ENCODE measurements around the gene ALCAM. TPM values are rescaled to one million over a fixed set of nuclear protein-coding genes. Genes with fewer than 3 reads are reported as not detected.

ALCAM gene
- total RNA-seq, 1 donor from 2014 or later: 28.6 TPM

- Mint-ChIP-seq H3K27ac (peak overlapping the region; percentile 97), H3K4me3 (ENCODE audit: low read depth) (peak overlapping the region; percentile 86), H3K36me3 (ENCODE audit: insufficient read depth) (no peaks in the 10 kb centered on the region), H3K27me3 (peaks cover 19% of the 10 kb centered on the region), H3K9me3 (ENCODE audit: low read depth) (no peaks in the 10 kb centered on the region), H3K4me1 (ENCODE audit: low read depth) (peaks cover 34% of the 10 kb centered on the region)
- TF ChIP-seq CTCF (IDR thresholded peaks at IDR 0.05; ENCODE audit: unreplicated experiment): peak; percentile 5
- peak; percentile 13 for DNase-seq (ENCODE audit: low spot score, unreplicated experiment)
These were observed 2.1 kb downstream of the ALCAM start for GRCh38 chr3:105368566-105369499.

- H3K9me3 Mint-ChIP-seq (ENCODE audit: low read depth): no peaks in the 10 kb centered on the region
- peak overlapping the region; percentile 97 for H3K27ac Mint-ChIP-seq
- DNase-seq (ENCODE audit: low spot score, unreplicated experiment): peak; percentile 30
- peak; percentile 62 for TF ChIP-seq CTCF (IDR thresholded peaks at IDR 0.05; ENCODE audit: unreplicated experiment)
- H3K36me3 Mint-ChIP-seq (ENCODE audit: insufficient read depth): no peaks in the 10 kb centered on the region
- H3K4me1 Mint-ChIP-seq (ENCODE audit: low read depth): peaks cover 34% of the 10 kb centered on the region
- peaks cover 14% of the 10 kb centered on the region for H3K27me3 Mint-ChIP-seq
- peak overlapping the region; percentile 86 for H3K4me3 Mint-ChIP-seq (ENCODE audit: low read depth)
These were observed 3.0 kb downstream of the ALCAM start for GRCh38 chr3:105369500-105370371.

GRCh38 chr3:105373383-105373782 lies 6.7 kb downstream of the ALCAM start:
- H3K4me1 Mint-ChIP-seq (ENCODE audit: low read depth): peaks cover 15% of the 10 kb centered on the region
- TF ChIP-seq CTCF (IDR thresholded peaks at IDR 0.05; ENCODE audit: unreplicated experiment): no peak
- no peak overlapping the region for H3K27ac Mint-ChIP-seq
- H3K4me3 Mint-ChIP-seq (ENCODE audit: low read depth): no peak overlapping the region
- H3K9me3 Mint-ChIP-seq (ENCODE audit: low read depth): no peaks in the 10 kb centered on the region
- no peak for DNase-seq (ENCODE audit: low spot score, unreplicated experiment)
- no peaks in the 10 kb centered on the region for H3K27me3 Mint-ChIP-seq
- no peaks in the 10 kb centered on the region for H3K36me3 Mint-ChIP-seq (ENCODE audit: insufficient read depth)

- H3K36me3 Mint-ChIP-seq (ENCODE audit: insufficient read depth): no peaks in the 10 kb centered on the region
- H3K27ac Mint-ChIP-seq: no peak overlapping the region
- H3K27me3 Mint-ChIP-seq: no peaks in the 10 kb centered on the region
- no peaks in the 10 kb centered on the region for H3K9me3 Mint-ChIP-seq (ENCODE audit: low read depth)
- no peak for TF ChIP-seq CTCF (IDR thresholded peaks at IDR 0.05; ENCODE audit: unreplicated experiment)
- no peak for DNase-seq (ENCODE audit: low spot score, unreplicated experiment)
- peaks cover 5% of the 10 kb centered on the region for H3K4me1 Mint-ChIP-seq (ENCODE audit: low read depth)
- H3K4me3 Mint-ChIP-seq (ENCODE audit: low read depth): no peak overlapping the region
These were observed 9.2 kb downstream of the ALCAM start for GRCh38 chr3:105375750-105376511.
